ENCODE data around the gene AGPAT4. TPM values are rescaled to one million over a fixed set of nuclear protein-coding genes. Genes with fewer than 3 reads are reported as not detected.

The AGPAT4 gene
- total RNA-seq, 1 experiment from 2014 or later, result 3.6 TPM

- in situ Hi-C loops (cut with HindIII; ENCODE audit: low pct_unique_long_range_greater_than_20kb, low sequenced_read_pairs), result no loop called here
- no peak for DNase-seq (ENCODE audit: low read depth)
These were observed 191.6 kb downstream of the AGPAT4 start for GRCh38 chr6:161082215-161082614.

- in situ Hi-C loops (cut with HindIII; ENCODE audit: low pct_unique_long_range_greater_than_20kb, low sequenced_read_pairs), result no loop called here
These were observed 193.4 kb downstream of the AGPAT4 start for GRCh38 chr6:161080263-161080970.

More at GRCh38 chr6:161080263-161080970, 193.4 kb downstream of the AGPAT4 start:
- no peak for DNase-seq (ENCODE audit: low read depth)

Measured in Caki2 (cell line).